H1 (cell line): ENCODE data around the gene CXCR1. TPM values are rescaled to one million over a fixed set of nuclear protein-coding genes. Genes with fewer than 3 reads are reported as not detected.

Experiments used
- BACH1 ChIP-seq: IDR thresholded peaks from 2 replicates; pipeline ENCODE4 v1.6.1; 2012; ENCODE audit warnings: low read length, improper control_type of control experiment
- CHD1 ChIP-seq: IDR thresholded peaks from 2 replicates; pipeline ENCODE4 v1.6.1; 2012; ENCODE audit warnings: low read depth, low read length, improper control_type of control experiment
- CHD7 ChIP-seq: fragments of 300-600 bp; sonication (generic); IDR thresholded peaks from 2 replicates; pipeline ENCODE4 v1.7.1; 2012; ENCODE audit warnings: low read length, moderate library complexity, mild to moderate bottlenecking, inconsistent platforms; ENCODE audit not compliant: insufficient replicate concordance
- EGR1 ChIP-seq: IDR thresholded peaks from 2 replicates; pipeline ENCODE4 v1.6.1; 2011; ENCODE audit warnings: low read depth, low read length, borderline replicate concordance
- GABPA ChIP-seq: IDR thresholded peaks from 2 replicates; pipeline ENCODE4 v1.6.1; 2011; ENCODE audit warnings: mild to moderate bottlenecking, low read length, moderate library complexity, borderline replicate concordance; ENCODE audit not compliant: insufficient read depth
- polyA plus RNA-seq, 7 experiments: library from polyadenylated mRNA; depleted of rRNA in 3 of 7; stranded (reverse) in 5 of 7; unstranded in 2 of 7; fragments of >200 nt in 5 of 7; fragments of 200-250 nt in 2 of 7; gene quantifications; 1 replicate in 5 of 7; 2 replicates in 1 of 7; 4 replicates in 1 of 7; pipeline versions ENCODE4 v1.2.1 to v1.2.3, GENCODE V29; 2011 to 2013; ENCODE audit warnings: missing spikeins in 2 of 7, mixed read lengths in 2 of 7
- total RNA-seq: library from RNA; stranded (reverse); fragmentation: NEBNext Ultra II Directional; extraction: Animal tissue kit (Norgen Biotek cat#: 25700); gene quantifications from 2 replicates; pipeline ENCODE4 v1.2.1, GENCODE V29; 2021

Gene CXCR1
- total and polyA plus RNA-seq, 2 of the 8 experiments (the other 6 are each of a cell fraction or from before 2014, with no cell fraction given) = not detected

- TF ChIP-seq CHD7 (no peak), BACH1 (no peak), CHD1 (no peak), GABPA (no peak), EGR1 (no peak)
Measured at GRCh38 chr2:218192902-218193430, 26.2 kb upstream of the CXCR1 start (continued).
